Measurements from ENCODE around the gene ERCC1.
"Not testable (repeated sequence)": the region's sequence is repeated elsewhere in the genome, so short reads cannot be mapped to it uniquely, and the experiment has no call there.

ERCC1 gene

DNA sequence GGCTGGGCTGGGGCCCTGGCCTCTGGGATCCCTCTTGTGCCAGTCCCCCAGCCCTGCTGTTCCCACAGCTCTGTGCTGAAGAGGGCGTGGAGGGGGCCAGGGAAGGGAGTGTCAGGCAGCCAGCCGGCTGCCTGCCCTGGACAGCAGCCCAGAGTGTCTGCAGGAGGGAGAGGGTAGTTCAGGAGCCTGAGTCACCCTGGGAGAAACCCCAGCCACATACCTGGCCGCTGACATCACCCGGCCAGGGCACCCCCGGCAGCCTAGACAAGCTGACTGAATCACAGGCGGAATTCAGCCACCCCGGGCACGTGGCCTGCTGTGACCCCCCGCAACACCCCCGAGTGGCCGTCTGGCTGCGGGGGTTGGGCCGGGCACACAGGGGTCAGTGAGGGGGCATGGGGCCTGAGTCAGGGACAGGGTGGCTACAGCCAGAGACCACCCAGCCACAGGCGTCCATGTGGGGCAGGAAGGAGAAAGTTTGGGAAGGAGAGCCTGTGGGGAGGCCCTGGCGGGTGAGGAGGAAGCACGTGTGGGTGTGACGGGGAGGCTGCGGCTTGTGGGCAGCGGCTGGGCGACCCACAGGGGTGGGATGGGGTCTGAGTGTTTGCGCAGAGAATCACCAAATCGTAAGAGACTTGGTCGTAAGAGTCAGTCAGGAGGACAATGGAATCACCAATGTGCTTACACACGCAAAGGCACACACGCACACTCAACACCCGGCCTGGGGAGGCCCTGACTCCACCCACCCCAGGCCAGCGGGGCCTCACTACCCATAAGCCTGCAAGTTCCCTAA is 32.2 kb upstream of the ERCC1 start:
- DNase-seq (ENCODE audit: low read depth in 2 of 2, low spot score in 1 of 2): peak in 1 of 2 donors; percentile 54

DNA sequence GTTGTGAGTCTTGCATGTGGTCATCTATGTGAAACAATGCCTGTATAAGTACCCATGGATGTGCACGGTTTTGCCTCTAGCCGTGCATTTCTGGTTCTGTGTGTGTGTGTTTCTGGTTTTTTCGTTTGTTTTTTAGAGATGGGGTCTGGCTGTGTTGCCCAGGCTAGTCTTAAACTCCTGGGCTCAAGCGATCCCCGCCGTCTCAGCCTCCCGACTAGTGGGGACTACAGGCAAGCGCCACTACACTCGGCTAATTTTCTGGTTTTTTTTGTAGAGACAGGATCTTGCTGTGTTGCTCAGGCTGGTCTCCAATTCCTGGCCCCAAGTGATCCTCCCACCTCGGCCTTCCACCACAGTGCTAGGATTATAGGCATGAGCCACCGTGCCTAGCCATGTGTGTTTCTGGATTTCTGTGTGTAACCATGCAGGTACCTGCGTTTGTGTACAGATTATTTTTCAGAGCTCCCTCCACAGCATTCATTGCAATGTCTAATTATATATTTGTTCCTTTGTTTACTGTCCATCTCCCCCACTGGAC is 28.2 kb upstream of the ERCC1 start:
- no peak for DNase-seq (ENCODE audit: low read depth in 2 of 2, low spot score in 1 of 2)

DNA sequence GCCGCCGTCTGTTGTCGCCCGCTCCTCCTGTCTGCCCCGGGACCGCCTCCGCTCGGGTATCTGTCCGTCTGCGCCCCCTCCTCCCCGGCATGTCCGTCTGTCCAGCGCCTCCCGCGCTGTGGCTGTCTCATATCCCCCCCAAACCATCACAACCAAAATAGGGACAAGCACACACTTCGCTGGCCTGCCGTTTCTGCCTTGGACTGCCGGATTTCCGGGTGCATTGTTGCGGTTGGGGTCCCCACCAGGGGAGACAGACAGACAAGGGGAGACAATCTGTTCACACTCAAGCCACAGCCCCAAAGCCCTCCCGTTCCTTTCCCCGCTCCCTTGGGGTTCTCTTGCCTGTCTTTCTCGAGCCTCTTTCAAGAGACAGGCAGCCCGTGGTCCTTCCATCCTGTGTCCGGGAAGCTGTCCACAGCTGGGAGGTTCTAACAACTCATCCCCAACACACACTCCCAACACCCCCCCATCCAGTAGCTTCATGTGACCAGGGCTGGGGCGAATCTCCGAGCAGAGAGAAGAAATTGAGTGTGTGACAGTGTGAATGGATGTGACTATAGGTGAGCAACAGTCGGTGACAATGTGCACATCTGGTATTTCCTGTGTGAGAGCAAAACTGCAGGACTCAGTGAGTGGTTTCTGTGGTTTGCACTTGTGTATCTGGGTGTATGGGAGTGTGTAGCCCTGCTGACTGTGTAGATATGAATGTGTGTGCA is 27.6 kb upstream of the ERCC1 start:
- DNase-seq (ENCODE audit: low read depth in 2 of 2, low spot score in 1 of 2): no peak

DNA sequence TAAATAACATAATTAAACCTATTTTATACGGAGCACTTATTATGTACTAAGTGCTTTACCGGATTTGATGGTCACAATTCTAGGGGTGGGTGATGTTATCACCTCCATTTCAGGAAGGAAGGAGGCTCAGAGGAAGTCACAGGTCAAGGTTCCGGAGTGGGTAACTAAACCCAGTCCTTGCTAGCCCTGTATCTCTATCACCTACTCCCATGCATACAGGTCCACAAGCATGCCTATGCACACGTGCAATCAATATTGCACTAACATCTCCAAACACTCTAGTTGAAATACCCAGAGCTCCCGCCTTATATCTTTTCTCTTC is 26.3 kb upstream of the ERCC1 start:
- no peak for DNase-seq (ENCODE audit: low read depth in 2 of 2, low spot score in 1 of 2)

DNA sequence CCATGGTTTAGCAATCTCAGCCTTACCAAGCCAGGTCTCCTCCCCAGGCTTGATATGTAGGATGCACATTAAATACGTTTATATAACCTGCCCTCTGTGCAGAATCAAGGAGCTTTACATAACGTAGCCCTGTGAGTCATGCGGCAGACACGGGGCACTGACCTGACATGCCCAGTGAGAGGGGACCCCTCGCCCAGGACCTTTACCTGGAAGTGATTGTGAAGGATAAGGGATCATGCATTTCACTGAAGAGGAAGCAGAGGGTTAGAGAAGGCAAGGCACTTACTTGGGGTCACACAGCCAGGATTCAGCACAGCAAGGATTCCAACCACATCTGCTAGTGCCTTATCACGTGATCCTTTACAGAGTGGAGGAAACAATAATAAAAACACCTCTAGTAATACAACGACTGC is 25.2 kb upstream of the ERCC1 start:
- no peak for DNase-seq (ENCODE audit: low read depth in 2 of 2, low spot score in 1 of 2)

DNA sequence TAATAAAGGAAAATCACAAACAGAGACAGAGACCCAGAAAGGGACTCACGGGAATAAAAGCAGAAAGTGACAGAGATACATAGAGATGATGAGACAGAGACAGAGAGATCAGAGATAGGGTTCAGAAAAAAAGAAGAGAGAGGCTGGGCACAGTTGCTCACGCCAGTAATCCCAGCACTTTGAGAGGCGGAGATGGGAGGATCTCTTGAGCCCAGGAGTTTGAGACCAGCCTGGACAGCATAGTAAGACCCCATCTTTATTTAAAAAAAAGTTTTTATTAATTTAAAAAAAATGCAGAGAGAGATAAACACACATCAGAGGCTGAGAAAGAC is 24.7 kb upstream of the ERCC1 start:
- DNase-seq (ENCODE audit: low read depth in 2 of 2, low spot score in 1 of 2): no peak

DNA sequence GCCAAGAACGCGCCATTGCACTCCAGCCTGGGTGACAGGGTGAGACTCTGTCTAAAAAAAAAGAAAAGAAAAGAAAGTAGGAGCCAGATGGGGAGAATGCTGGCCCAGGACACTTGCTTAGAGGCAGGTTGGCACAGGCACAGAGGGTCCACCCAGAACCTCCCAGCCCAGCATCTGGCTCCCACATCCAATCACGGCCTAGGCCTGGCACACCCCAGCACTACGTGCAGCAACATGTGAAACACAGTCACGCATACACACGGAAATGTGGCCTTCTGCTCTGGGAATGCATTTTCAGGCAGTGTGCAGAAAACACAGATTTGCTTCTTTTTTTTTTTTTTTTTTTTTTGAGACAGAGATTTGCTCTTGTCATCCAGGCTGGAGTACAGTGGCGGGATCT is 23.2 kb upstream of the ERCC1 start:
- no peak for DNase-seq (ENCODE audit: low read depth in 2 of 2, low spot score in 1 of 2)

DNA sequence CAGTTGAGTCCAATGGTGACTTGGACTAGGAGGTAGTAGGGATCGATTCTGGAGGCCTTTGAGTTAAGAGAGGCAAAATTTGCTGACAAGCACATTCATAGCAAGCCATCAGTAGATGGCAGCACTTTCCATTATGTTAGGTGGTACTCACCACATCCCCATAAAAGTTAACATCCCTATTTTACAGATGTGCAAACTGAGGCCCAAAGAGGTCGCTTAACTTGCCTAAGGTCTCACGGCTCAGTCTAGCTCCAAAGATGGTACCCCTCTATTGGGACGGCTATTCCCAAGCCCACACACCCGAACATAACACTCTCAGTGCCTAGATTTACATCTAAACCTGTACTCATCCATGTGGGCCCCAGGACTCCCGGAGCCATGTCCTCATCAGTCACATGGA is 22.6 kb upstream of the ERCC1 start:
- DNase-seq (ENCODE audit: low read depth in 2 of 2, low spot score in 1 of 2): no peak

DNA sequence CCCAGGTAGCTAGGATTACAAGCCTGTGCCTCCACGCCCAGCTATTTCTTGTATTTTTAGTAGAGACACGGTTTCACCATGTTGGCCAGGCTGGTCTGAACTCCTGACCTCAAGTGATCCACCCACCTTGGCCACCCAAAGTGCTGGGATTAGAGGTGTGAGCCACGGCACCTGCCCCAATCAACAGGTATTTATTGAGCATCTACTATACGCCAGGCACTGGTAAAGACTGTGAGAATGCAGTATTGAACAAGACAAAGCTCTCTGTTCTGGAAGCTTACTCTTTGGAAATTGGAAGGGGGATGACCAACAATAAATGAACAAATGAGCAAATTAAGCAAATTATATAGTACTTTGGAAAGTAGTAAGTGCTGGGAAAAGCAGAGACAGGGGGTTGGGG is 21.4 kb upstream of the ERCC1 start:
- no peak for DNase-seq (ENCODE audit: low read depth in 2 of 2, low spot score in 1 of 2)

DNA sequence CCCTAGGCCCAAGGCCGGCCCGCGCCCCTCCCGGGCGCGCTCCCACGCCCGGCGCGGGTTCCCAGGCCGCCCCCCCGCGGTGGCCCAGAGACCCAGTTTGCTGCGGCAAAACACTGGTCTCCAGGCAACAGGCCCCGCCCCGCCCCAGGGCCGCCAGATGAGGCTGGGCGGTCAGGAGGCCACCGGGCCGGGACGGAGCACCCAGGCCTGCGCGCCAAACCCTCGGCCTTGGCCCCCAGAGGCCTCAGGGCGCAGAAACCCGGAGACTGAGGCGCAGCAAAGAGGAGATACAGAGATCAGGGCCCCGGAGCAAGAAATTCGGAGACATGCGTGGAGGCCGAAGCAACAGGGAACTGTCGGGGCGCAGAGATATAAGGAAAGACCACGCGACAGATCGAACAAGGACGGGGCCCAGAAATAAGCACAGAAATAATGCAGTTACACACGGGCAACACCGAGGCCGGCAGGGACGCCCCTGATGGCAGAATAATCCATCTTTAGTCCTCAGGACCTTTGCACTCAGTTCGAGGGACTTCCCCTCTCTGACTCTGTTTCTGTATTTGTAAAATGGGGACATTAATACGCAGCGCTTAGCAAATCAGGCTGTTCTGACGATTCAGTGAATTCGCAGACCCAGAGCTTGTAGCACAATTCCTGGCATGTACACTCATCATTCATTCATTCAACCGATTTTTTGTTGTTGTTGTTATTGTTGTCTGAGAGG is 20.8 kb upstream of the ERCC1 start:
- peak; percentile 66 to 68 for DNase-seq (ENCODE audit: low read depth in 2 of 2, low spot score in 1 of 2)

DNA sequence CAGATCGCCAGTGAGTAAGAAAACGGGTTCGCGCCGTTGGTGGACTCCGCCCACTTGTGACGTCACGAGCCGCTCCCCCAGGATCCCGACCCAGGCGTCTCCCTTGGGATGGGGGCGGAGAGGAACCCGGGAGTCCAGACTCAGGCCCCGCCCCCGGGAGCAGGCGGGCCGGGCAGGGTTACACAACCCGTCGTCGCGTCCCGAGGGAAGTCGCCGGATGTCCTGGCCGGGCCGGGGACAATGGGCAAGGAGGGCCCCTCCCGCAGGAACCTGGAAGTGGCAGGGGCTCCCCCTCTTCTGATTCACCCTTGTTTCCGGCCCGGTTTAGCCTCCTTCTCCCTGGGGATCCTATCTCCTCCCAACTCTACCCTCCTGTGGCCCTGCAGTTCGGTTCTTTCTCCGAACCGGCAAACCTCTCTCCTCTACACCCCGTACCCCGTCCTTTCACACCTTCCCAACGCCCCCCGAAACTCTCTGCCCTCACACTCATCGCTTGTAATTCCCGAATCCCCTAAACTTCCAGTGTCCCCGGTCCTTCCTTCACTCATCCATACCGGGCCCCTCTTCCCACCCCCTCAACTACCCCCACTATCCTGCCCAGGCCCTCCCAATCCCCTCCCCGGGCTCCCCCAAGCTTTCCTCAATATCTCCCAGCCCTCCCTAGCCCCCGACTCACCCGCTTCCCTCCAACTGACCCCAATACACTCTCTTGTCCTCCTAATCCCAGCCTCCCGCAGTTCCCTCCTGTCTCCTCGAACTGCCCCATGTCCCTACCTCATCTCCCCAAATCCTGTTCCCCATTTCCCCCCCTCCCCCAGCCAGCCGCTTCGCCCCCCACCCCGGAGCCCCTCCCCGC is 20.0 kb upstream of the ERCC1 start:
- DNase-seq (ENCODE audit: low read depth in 2 of 2, low spot score in 1 of 2): no peak

DNA sequence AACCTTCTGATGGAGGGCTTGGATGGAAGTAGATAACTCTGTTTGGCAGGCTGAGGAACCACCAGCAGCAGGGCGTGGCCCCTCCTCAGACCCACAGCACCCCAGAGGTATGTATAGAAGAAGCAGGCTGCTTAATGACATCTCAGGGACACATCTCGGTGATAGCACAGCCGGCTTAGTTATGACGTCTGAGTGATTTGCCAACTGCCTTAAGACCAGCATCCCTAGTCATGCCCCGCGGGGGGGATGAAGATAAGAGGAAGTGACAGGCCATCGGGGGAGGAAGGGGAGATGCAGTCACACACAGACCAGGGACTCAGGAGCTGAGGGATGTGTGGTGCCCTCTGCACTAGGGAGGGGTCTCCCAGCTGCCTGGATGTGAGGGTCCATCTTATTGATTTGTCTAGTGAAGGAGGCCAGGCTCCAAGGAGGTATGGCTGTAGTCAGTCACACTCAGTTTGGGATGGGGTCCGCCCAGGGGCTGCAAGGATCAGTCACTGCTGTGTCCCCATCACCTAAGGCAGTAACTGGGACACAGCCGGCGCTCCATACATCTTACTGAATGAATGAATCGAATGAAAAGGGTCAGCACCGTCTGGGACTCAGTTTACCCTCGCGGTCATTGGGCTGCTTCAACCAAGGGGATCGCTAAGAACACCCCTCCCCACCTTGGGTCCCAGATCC is 19.2 kb upstream of the ERCC1 start:
- DNase-seq (ENCODE audit: low read depth in 2 of 2, low spot score in 1 of 2): no peak

DNA sequence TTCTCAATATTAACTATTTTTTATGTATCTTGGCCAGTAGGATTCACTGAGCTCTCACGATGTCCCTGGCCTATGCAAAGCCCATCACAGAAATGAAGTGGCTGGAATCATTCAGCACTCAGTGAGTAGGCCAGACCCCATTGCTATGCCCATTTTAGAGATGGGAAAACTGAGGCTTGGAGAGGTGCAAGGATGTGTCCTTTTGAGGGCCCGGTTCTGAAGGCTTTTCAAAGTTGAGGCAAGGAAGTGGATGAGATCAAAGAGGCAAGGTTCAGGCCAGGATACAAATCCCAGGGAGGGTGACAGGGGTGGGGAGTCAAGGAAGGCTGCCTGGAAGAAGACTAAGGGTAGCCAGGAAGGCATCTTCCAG is 18.7 kb upstream of the ERCC1 start:
- no peak for DNase-seq (ENCODE audit: low read depth in 2 of 2, low spot score in 1 of 2)

DNA sequence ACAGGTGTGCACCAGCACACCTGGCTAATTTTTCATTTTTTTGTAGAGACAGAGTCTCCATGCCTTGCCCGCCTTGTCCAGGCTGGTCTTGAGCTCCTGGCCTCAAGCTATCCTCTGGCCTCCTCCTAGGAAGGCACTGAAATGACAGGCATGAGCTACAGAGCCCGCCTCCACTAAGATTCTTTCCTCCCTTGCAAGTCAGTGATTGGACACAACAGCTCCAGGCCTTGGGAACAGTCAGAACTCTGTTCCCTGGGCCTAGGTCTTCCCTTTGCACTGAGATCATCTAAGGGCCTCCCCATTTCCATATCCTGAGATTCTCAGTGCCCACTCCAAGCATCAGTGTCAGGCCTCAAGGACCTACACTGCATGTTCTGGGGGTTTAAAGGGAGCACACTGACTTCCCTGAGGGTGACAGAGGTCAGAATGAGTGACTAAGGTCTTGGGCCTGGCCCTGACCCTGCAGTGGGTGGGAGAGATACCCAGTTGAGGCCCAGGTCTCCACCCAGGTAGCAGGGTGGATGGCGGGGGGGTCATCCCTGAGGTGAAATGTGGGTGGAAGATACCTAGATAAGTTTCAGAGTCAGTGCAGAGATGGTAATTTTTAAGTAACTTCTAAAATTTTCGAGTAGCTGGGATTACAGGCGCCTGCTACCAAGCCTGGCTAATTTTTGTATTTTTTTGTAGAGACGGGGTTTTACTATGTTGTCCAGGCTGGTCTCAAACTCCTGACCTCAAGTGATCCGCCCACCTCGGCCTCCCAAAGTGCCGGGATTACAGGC is 17.3 kb upstream of the ERCC1 start:
- DNase-seq (ENCODE audit: low read depth in 2 of 2, low spot score in 1 of 2): no peak

DNA sequence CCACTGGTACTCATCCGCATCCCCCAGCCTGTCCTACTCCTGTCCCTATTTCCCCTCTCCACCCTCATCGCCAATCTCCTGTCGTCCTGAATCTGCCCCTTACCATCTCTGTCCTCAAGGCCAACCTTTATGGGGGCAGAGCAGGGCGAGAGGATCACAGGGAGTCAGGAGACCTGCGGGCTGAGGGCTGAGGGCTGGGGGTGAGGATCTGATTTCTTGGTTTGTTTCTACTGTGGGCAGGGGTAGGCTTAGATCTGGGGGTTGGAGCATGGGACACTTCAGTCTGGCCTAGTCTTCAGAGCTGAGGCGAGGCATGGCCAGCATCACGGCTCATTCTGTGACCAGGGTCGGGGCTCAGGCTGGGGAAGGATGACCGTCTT is 16.5 kb upstream of the ERCC1 start:
- DNase-seq (ENCODE audit: low read depth in 2 of 2, low spot score in 1 of 2): no peak

DNA sequence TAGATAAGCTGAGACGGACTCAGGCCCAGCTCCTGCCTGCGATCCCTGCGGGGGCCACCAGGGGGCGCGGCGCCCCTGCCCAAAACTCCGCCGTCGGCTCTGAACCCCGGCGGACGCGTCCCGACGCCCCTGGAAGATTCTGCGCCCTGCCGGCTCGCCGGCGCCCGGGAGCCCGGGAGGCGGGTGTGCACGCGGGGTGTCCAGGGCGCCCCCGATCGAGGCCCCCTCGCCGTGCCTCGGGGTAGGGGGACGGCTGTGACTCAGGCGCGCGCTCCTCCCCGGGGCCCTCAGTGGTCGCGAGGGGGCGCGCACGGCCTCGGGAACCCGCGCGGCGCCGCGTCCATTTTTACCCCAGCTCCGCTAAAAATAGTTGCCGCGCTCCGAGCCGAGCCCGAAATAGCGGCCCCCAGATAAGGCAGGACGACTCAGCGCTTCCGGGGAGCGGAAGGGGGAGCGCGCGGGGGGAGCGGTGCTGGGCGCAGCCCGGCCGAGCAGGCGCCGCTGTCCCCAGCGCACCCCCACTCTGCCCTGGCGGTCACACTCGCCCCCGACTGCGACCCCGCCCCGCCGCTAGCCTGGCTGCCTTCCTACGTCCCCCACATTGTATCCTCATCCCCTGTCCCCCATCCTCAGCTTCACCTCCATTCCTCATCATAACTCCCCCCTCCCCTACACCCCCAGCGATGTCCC is 16.0 kb upstream of the ERCC1 start:
- peak; percentile 73 to 77 for DNase-seq (ENCODE audit: low read depth in 2 of 2, low spot score in 1 of 2)

DNA sequence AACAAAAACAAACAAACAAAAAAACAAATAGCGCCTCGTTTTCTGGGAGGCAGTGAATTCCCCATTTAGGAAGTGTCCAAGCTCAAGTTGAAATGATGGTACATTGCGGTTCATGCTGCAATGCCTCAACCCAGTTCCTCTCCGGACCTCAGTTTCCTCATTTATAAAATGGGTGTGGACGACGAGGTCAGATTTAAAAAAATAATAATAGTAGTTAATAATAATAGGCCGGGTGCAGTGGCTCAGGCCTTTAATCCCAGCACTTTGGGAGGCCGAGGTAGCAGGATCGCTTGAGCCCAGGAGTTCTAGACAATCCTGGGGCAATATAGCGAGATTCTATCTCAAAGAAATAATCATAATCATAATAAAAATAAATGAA is 15.5 kb upstream of the ERCC1 start:
- no peak for DNase-seq (ENCODE audit: low read depth in 2 of 2, low spot score in 1 of 2)

DNA sequence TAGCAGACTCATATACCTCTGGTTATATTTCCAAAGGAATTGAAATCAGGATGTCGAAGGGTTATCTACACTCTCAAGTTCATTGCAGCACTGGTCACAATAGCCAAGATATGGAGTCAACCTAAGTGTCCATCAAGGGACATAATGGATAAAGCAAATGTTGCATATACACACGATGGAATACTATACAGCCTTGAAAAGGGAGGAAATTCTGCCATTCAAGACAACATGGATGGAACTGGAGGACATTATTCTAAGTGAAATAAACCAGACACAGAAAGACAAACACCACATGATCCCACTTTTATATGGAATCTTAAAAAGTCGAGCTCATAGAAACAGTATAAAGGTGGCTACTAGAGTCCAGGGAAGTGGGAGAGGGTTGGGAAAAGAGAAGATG is 13.6 kb upstream of the ERCC1 start:
- DNase-seq (ENCODE audit: low read depth in 2 of 2, low spot score in 1 of 2): no peak

DNA sequence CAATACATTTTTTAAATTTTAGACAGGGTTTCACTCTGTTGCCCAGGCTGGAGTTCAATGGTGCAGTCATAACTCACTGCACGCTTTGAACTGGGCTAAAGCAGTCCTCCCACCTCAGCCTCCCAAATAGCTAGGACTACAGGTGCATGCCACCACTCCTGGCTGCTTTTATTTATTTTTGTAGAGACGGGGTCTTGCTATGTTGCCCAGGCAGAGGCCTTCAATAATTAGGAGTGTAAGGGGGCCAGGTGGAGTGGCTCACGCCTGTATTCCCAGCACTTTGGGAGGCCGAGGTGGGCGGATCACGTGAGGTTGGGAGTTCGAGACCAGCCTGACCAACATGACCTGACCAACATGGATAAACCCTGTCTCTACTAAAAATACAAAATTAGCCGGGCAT is 8.8 kb upstream of the ERCC1 start:
- DNase-seq (ENCODE audit: low read depth in 2 of 2, low spot score in 1 of 2): not testable (repeated sequence)

Data from stimulated activated CD8-positive, alpha-beta memory T cell treated with anti-CD3 and anti-CD28 coated beads, Interleukin-4, amount 100 ng/mL, for 1 hour (primary cell).